DND-41 (cell line): ENCODE data around the gene RBM5.

ENCODE experiments used
- ATAC-seq: fragments of 200-7000 bp; cut with Tn5 transposase; 3 replicates; pipeline ENCODE4 v1.9.1; 2021; ENCODE audit warnings: low read depth; ENCODE audit not compliant: insufficient read depth
- DNase-seq: peaks from one replicate; pipeline ENCODE4 v3.0.0-alpha.2; 2020
- H2AFZ ChIP-seq: 2 replicates; pipeline ENCODE4 v1.6.0; 2012; ENCODE audit warnings: low read depth, low read length
- H3K27ac ChIP-seq: 2 replicates; pipeline ENCODE4 v1.5.1; 2012; ENCODE audit warnings: low read length, inconsistent platforms
- H3K27me3 ChIP-seq: fragments of 200-600 bp; sonication (generic); 2 replicates; pipeline ENCODE4 v1.6.0; 2012; ENCODE audit warnings: low read length, mild to moderate bottlenecking, inconsistent platforms; ENCODE audit not compliant: insufficient read depth, poor library complexity
- H3K36me3 ChIP-seq: 2 replicates; pipeline ENCODE4 v1.5.1; 2012; ENCODE audit warnings: low read length, inconsistent platforms; ENCODE audit not compliant: insufficient read depth
- H3K4me1 ChIP-seq: 2 replicates; pipeline ENCODE4 v1.5.1; 2012; ENCODE audit warnings: mild to moderate bottlenecking, low read length; ENCODE audit not compliant: insufficient read depth
- H3K4me2 ChIP-seq: 2 replicates; pipeline ENCODE4 v1.6.0; 2012; ENCODE audit warnings: mild to moderate bottlenecking, moderate library complexity, low read length, inconsistent platforms; ENCODE audit not compliant: insufficient read depth
- H3K4me3 ChIP-seq, 2 experiments: fragments of 200-600 bp in 1 of 2; shearing (Covaris generic) in 1 of 2; 2 replicates each; pipeline ENCODE4 v1.5.1; 2012 to 2016; ENCODE audit warnings: inconsistent platforms in 2 of 2, low read length in 2 of 2, mild to moderate bottlenecking in 2 of 2, low read depth in 1 of 2, moderate library complexity in 1 of 2
- H3K79me2 ChIP-seq: 2 replicates; pipeline ENCODE4 v1.6.0; 2012; ENCODE audit warnings: low read length, inconsistent platforms; ENCODE audit not compliant: insufficient read depth
- H3K9ac ChIP-seq: 2 replicates; pipeline ENCODE4 v1.6.0; 2012; ENCODE audit warnings: low read depth, mild to moderate bottlenecking, inconsistent platforms, low read length, moderate library complexity
- H3K9me3 ChIP-seq: 2 replicates; pipeline ENCODE4 v1.5.1; 2012; ENCODE audit warnings: low read length, moderate library complexity, mild to moderate bottlenecking, inconsistent platforms; ENCODE audit not compliant: insufficient read depth, severe bottlenecking
- H4K20me1 ChIP-seq: 2 replicates; pipeline ENCODE4 v1.6.0; 2012; ENCODE audit warnings: low read length; ENCODE audit not compliant: insufficient read depth
- EZH2 ChIP-seq: IDR thresholded peaks from 3 replicates; pipeline ENCODE4 v1.6.1; 2012; ENCODE audit warnings: borderline replicate concordance, low read depth, mild to moderate bottlenecking, moderate library complexity, low read length, inconsistent platforms; ENCODE audit not compliant: severe bottlenecking
- TF ChIP-seq, protein P1 (sequence below): IDR thresholded peaks from 2 replicates; pipeline ENCODE4 v1.5.1; 2012; ENCODE audit warnings: borderline replicate concordance, low read length, moderate library complexity, mild to moderate bottlenecking; ENCODE audit not compliant: poor library complexity, severe bottlenecking; ENCODE audit errors: extremely low read depth

The RBM5 gene

DNA sequence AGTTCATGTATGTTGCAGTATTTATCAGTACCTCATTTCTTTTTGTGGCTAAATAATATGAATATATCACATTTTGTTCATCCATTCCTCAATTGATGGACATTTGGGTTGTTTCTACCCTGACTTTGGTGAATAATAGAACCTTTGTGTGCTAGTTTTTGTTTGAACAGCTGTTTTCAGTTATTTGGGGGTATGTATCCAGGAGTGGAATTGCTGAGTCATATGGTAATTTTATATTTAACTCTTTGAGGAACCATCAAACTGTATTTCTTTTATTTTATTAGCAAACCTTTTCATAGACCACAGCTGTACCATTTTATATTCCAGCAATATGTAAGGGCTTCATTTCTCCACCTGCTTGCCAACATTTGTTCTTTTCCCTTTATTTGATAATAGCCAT lies 38.4 kb upstream of the RBM5 start:
- H4K20me1 ChIP-seq, result peaks cover 9% of the 10 kb centered on the region; the same call in 1 of the 2 replicates
- no peaks in the 10 kb centered on the region for H3K9me3 ChIP-seq
- no peaks in the 10 kb centered on the region for H3K4me1 ChIP-seq
- DNase-seq (no peak), ATAC-seq (no peak)
- H3K4me3 ChIP-seq, result no peak overlapping the region
- no peaks in the 10 kb centered on the region for H3K79me2 ChIP-seq
- no peak overlapping the region for H3K27ac ChIP-seq
- peaks cover 70% of the 10 kb centered on the region for H3K36me3 ChIP-seq
- H3K27me3 ChIP-seq, result no peaks in the 10 kb centered on the region
- TF ChIP-seq EZH2, result no peak
- TF ChIP-seq, protein P1, sequence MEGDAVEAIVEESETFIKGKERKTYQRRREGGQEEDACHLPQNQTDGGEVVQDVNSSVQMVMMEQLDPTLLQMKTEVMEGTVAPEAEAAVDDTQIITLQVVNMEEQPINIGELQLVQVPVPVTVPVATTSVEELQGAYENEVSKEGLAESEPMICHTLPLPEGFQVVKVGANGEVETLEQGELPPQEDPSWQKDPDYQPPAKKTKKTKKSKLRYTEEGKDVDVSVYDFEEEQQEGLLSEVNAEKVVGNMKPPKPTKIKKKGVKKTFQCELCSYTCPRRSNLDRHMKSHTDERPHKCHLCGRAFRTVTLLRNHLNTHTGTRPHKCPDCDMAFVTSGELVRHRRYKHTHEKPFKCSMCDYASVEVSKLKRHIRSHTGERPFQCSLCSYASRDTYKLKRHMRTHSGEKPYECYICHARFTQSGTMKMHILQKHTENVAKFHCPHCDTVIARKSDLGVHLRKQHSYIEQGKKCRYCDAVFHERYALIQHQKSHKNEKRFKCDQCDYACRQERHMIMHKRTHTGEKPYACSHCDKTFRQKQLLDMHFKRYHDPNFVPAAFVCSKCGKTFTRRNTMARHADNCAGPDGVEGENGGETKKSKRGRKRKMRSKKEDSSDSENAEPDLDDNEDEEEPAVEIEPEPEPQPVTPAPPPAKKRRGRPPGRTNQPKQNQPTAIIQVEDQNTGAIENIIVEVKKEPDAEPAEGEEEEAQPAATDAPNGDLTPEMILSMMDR, result no peak
- no peak overlapping the region for H2AFZ ChIP-seq
- H3K4me2 ChIP-seq, result no peak overlapping the region
- no peak overlapping the region for H3K9ac ChIP-seq

DNA sequence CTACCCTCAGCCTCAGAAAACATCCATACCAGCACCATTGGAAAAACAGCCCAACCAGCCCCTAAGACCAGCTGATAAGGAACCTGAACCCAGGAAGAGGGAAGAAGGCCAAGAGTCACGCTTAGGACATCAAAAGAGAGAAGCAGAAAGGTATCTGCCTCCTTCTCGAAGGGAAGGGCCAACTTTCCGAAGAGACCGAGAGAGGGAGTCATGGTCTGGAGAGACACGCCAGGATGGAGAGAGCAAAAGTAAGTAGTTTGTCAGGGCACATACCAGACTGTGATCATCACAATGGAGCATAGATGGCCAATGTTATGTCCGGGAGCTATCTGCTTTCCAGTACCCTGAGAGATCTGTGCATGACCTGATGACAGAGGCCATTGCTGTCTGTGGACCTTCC lies 31.0 kb upstream of the RBM5 start:
- H3K36me3 ChIP-seq, result peaks cover 85% of the 10 kb centered on the region

DNA sequence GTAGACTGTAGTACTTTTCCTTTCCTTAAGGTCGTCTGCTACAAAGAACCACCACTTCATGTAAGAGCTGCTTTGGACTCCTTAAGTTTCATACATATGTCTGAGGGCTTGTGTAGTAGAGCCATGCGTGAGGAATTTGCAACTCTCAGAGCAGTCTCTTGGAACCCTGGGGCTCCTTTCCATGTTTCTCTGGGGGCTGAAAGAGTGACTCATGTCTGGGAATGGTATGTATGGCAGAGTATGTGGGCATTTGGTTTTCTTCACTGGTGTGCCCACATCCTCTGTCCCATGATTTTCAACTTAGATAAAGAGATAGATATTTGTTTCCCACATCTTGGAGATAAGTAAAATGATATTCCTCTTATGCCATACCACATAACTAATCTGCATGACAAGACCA lies 20.6 kb upstream of the RBM5 start:
- Histone ChIP-seq H3K9me3 (no peaks in the 10 kb centered on the region), H3K36me3 (peaks cover 95% of the 10 kb centered on the region), H2AFZ (no peak overlapping the region), H3K79me2 (no peaks in the 10 kb centered on the region), H3K27me3 (no peaks in the 10 kb centered on the region), H3K4me3 (no peak overlapping the region), H3K4me1 (no peaks in the 10 kb centered on the region), H3K27ac (no peak overlapping the region), H4K20me1 (no peaks in the 10 kb centered on the region), H3K4me2 (no peak overlapping the region), H3K9ac (no peak overlapping the region)
- DNase-seq, result no peak
- no peak for ATAC-seq
- TF ChIP-seq EZH2, result no peak
- TF ChIP-seq, protein P1, result no peak

More for the DNA sequence above, 31.0 kb upstream of the RBM5 start:
- Histone ChIP-seq H3K4me1 (no peaks in the 10 kb centered on the region), H4K20me1 (peaks cover 1% of the 10 kb centered on the region; the same call in 1 of the 2 replicates), H3K79me2 (no peaks in the 10 kb centered on the region), H3K4me2 (no peak overlapping the region), H3K9ac (no peak overlapping the region), H2AFZ (no peak overlapping the region), H3K27me3 (no peaks in the 10 kb centered on the region), H3K4me3 (no peak overlapping the region), H3K9me3 (no peaks in the 10 kb centered on the region), H3K27ac (no peak overlapping the region)
- ATAC-seq, result no peak
- TF ChIP-seq, protein P1, result no peak
- no peak for TF ChIP-seq EZH2
- no peak for DNase-seq

DNA sequence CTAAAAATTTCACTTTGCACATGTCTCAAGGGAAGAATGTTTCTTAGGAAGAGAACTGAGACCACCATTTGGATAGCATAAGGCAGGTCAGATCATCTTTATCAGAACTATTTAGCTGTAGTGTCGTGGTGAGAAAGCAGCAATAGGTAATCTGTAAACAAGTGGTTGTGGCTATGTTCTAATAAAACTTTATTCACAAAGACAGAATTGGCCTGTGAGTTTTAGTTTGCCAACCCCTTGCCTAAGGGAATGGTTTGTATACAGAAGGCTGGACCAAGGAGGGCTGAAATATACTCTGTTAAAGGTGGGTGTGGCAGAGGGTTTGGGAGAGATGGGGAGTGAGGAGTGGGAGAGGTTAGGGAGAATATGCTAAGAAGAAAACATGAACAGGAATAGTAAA lies 10.6 kb upstream of the RBM5 start:
- Histone ChIP-seq H3K9me3 (no peaks in the 10 kb centered on the region), H3K4me1 (no peaks in the 10 kb centered on the region), H3K4me3 (no peak overlapping the region), H4K20me1 (no peaks in the 10 kb centered on the region), H3K36me3 (peaks cover 41% of the 10 kb centered on the region), H3K79me2 (no peaks in the 10 kb centered on the region), H3K4me2 (no peak overlapping the region), H3K9ac (no peak overlapping the region), H3K27me3 (no peaks in the 10 kb centered on the region), H2AFZ (no peak overlapping the region), H3K27ac (no peak overlapping the region)
- ATAC-seq, result no peak
- no peak for DNase-seq
- TF ChIP-seq, protein P1, result no peak
- no peak for TF ChIP-seq EZH2
